HG03354 (cell line): Measurements from ENCODE around the gene COL12A1.

Experiments used
- ATAC-seq: cut with Tn5 transposase; IDR thresholded peaks from one replicate; pipeline ENCODE4 v1.9.1; 2021; ENCODE audit warnings: mild to moderate bottlenecking; ENCODE audit not compliant: unreplicated experiment, poor library complexity, severe bottlenecking

The COL12A1 gene

DNA sequence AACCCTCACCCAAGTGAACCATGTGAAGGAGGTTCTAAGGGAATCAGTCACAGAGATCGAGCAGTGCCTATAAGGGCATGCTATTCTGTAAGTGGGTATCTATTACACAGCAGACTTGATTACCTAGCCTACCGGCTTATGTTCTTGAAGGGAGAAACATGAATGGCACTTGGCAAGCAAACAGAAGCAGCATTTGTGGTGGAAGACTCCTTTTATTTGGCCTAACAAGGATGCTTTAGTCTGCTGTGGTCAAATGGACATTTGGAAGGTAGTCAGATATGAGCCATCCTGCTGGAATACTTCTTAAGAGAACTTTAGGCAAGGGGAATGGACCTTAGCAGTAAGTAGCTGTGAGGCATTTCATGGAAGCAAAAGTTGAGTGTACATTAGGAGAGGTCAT is 126.3 kb downstream of the COL12A1 start:
- ATAC-seq: no peak

DNA sequence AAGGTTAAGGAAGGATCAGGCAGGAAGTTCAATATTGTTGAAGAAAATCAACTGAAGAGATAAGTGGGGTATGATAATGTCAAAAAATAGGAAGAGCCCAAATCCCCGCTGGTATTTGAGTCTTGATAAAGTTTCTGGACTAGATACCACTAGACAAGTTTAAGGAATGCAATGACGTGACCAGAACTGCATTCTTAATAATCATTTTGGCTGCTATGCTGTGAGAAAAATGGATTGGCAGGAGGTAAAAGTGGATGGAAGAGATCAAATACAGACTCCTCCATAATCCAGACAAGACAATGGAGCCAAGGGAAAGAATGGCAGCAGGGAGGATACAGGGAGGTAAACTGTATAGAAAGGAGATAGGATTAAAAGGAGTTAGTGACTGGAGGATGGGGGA is 128.2 kb downstream of the COL12A1 start:
- no peak for ATAC-seq

DNA sequence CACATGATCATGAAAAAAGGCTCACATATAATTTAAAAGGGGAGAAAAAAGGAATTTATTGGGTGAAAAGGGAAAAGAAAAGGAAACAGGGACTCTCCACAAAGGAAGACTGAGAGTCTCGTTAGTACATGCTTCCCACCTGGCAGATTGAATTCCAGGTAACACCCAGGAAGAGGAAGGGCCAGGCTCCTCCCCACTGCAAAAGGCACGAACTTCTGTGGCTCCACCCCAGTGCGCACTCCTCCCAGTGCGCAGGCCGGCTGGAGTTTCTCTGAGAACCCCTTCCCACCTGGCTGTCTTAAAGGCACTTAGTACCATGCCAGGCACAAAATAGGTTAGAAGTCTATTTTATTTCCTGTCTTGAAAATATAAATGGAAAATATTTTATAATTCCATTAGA is 129.8 kb downstream of the COL12A1 start:
- ATAC-seq: no peak

DNA sequence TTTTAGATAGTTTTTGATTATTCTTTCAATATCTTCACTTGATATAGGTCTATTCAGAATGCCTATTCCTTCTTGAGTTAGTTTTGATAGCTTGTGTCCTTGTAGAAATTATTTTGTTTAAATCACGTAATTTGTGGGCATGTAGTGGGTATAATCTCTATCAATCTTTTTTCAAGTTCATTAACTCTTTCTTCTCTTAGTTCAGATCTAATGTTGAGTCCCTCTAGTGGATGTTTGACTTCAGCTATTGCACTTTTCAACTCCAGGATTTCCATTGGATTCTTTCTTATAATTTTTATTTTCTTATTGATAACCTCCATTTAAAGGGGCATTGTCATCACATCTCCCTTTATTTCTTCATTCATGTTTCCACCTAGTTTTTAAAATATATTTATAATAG is 135.6 kb downstream of the COL12A1 start:
- ATAC-seq: no peak

DNA sequence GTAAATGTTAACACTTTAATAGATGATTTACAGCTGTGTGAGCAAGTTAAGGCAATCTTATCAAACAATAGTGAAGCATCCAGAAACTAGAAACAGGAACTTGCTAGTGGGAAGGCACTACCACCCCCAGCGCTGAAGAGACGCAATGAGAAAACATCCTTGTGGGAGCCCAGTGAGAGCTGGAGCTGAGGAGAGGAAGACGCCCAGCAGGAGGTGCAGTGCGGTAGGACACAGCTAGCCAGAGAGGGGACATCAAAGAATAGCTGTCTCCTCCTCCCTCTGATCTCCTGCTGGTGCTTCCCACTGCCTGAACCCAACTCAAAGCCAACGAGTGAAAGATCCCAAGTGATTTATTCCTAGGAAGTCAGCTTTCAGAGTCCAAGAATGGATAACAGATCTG is 140.3 kb downstream of the COL12A1 start:
- ATAC-seq: no peak

DNA sequence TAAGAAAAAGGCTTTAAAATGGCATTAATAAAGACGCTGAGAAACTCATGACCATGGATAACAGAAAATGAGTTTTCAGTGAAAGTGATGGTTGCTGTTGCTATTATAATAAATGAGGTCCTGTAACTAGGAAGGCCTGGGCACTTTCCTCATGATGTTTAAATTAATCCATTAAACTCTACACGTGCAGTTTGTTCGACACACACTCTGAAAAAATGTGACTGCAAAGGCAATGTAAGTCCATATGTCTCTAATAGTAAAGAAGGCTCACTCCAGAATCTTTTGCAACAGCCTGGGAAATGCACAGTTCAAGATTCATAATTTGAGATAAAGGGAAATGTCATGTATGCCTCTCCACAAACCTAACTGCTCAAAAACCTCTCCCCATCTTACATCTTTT is 153.4 kb downstream of the COL12A1 start:
- no peak for ATAC-seq

DNA sequence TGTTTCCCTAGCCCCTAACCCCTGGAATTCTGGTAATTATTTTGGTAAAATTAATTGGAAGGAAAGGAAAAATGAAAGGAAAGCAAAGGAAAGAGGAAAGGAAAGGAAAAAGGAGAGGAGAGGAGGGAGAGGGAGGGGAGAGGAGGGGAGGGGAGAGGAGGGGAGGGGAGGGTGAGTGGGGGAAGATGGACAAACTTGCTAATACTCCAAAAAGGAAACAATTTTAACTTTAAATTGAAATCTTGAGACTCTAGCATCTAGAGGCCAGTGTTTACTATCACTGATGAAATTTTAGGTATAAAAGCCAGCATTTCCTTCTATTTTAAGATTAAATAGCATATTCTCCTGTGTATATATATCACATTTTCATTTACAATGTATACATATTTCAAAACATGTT is 156.5 kb downstream of the COL12A1 start:
- no peak for ATAC-seq

DNA sequence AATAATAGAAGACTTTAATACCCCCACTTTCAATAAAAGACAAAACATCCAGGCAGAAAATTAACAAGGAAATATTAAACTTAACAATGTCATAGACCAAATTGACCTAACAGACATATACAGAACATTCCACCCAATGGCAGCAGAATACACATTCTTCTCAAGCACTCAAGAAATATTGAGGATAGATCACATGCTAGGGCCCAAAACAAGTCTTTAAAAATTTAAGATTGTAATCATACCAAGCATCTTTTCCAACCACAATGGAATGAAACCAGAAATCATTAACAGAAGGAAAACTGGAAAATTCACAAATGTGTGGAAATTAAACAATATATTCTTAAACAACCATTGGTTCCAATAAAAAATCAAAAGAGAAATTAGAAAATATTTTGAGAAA is 161.0 kb downstream of the COL12A1 start:
- ATAC-seq: no peak

DNA sequence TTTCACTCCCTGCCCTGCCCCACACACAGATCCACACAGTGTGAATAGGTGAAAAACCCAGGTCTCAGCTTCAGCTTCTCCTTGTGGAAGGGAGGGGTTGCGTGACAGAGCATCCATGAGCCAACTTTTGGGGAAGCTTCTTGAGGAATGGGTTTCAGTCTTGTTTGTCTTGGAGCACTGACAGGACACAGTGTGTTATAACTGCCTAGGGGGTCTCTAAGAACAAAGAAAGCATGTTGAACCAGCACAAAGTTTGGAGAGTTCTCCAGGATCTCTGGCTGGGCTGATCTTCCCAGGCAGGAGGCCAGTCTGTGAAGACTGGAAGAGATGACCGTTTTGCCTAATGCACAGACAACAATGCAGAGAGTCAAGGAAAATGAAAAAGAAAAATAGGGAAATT is 164.5 kb downstream of the COL12A1 start:
- no peak for ATAC-seq
